ENCODE data around the gene GRIK1.
A peak's percentile ranks its signal among the peaks of the same experiment; 100 is the strongest.
"Not testable (repeated sequence)": the region's sequence is repeated elsewhere in the genome, so short reads cannot be mapped to it uniquely, and the experiment has no call there.

GRIK1 gene

DNA sequence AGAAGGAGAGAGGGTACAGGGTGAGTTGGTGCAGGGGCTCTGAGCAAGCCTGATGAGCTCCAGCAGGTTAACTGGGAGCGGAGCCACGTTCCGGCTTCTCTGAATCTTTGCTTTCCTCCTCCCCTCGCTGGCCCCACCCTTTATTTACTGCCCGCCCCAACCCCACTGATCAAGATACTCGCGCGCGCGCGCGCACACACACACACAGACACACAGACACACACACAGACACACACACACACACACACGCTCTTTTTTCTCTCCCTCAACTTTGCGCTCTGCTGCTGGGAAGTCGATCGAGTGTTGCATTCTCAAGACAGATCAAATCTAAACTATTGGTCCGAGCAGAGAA, at the start of gene GRIK1:
Gene GRIK1 (minus strand): TSS at position 73 of the 352 bp plus-strand sequence.
- no peak for DNase-seq

DNA sequence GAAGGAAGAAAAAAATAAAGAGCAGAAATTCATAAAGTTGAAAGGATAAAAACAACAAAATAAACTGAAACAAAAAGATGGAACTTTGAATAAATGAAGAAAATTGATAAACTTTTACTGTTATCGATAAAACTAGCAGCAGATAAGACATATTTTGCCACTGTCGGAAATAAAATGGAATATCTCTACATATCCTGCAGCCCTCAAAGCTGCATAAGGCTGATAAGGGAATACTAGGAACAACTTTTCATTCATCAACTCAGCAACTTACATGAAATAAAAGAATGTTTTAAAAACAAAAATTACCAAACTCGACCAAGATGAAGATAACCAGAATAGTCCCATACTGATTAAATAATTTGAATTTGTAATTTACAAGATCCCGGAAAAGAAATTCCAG, 48.0 kb upstream of the GRIK1 start:
- no peak for DNase-seq

GRCh38 chr21:29985866-29986265, 46.1 kb upstream of the GRIK1 start:
- DNase-seq, result no peak

DNA sequence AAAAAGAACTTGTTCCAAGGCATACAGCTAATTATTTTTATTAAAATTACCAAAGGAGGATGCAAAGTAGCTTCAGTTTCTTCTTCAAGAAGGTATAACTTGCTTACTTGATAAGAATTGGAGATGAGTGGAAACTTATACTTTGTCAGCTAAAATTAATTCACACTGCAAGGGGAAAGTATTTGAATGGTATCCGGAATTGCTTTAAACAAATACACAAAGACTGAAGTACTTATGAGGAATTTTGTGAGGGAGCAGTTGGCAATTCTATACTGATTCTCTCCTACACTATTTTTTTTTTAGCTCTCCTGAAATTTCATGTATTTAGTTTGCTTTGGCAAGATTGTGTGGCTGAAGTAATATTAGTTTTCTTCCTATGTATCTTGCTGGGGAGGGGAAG, 39.2 kb upstream of the GRIK1 start:
- no peak for DNase-seq

GRCh38 chr21:29975776-29976175, 36.0 kb upstream of the GRIK1 start:
- no peak for DNase-seq

DNA sequence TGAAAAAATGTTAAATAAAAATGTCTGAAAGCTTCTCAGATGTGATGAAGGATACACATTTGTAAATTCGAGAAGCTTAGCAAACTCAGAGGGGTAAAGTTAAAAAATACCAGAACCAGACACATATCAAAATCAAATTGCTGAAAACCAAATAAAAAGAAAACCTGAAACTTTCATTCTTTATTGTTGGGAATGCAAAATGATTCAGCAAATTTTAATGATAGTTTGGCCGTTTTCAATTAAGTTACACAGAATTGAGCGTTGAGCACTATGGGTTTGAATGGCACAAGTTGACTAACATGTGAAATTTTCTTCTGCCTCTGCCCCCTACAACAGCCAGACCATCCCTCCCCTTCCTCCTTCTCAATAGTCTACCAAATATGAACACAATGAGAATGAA, 33.5 kb upstream of the GRIK1 start:
- DNase-seq, result no peak

- DNase-seq, result no peak
Measured at GRCh38 chr21:29961291-29962027, 21.7 kb upstream of the GRIK1 start.

GRCh38 chr21:29958551-29958950, 18.8 kb upstream of the GRIK1 start:
- DNase-seq, result no peak

- not testable (repeated sequence) for DNase-seq
Measured at GRCh38 chr21:29958035-29958434, 18.2 kb upstream of the GRIK1 start.

GRCh38 chr21:29953690-29954089, 13.9 kb upstream of the GRIK1 start:
- no peak for DNase-seq

GRCh38 chr21:29953072-29953471, 13.3 kb upstream of the GRIK1 start:
- DNase-seq, result no peak

GRCh38 chr21:29951911-29952310, 12.1 kb upstream of the GRIK1 start:
- DNase-seq, result no peak

GRCh38 chr21:29949991-29950390, 10.2 kb upstream of the GRIK1 start:
- no peak for DNase-seq

GRCh38 chr21:29947119-29947518, 7.3 kb upstream of the GRIK1 start:
- DNase-seq, result no peak

DNA sequence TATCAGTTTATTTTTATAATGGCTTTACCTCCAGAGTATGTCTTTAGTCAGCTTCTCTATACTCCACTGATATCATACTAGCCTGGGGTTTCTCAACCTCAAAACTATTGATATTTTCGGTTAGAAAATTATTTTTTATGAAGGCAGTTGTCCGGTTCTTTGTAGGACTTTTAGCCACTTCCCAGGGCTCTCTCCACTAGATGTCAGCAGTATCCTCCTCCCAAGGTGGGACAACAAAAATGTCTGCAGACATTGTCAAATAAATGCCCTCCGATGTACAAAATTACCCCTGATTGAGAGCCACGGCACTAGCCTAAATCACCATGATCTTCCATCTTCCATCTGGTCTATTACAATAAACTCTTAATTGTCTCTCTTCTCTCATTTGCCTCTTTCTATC, 4.1 kb upstream of the GRIK1 start:
- DNase-seq, result no peak

DNA sequence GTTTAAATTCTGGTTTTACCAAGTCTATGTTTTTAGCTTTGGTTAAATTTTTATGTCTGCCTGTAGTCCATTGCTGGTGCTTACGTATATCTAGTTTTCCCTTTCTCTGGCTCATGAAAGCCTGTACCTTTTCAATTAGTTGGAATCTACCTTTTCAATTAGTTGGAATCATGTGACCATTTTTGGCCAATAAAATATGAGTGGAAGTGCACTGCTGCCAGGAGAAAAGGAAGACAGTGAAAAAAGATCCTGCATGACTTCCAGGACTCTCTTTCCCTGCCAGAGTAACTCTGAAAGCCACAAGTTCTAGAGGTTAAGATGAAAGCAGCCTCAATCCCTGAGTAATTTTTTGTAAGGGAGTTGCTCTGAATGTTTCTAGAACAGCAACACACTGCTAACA, 2.2 kb upstream of the GRIK1 start:
- no peak for DNase-seq

DNA sequence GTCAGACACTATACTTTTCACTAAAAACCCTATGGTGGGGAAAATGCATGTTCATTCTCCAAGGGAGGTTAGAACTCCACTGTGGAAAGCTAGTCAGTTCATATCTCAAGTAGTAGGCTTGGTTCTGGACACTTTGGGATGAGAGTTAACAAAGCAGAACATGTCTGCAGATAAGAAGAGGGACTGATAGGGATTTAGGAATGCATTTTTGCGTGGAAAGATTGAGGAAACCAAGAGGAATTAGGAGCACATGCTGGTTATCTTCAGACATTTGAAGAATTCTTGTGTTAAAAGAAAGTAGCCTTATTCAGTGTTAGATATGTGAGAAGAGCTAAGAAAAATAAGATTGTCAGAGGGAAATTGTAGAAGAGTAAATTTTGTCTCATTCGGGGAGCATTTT, 1.2 kb upstream of the GRIK1 start:
- DNase-seq, result no peak

DNA sequence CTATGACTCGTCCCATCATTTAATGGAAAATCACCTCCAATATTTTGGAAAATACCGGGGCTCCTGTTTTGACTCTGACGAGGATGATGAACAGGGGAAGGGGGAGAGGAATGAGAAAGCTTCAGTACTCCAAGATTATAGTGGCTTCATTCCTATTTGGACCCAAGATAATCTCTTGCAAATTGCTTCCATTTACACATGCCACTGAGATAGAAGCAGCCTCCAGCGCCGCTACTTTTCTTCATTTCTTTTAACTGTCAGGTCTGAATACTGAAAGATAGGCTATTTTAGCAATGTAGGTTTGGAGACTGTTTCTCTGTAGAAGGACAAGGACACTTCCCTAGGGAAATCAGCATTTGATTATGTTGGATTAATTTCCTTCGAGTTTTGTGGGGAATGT, 565 bp upstream of the GRIK1 start:
- DNase-seq, result no peak

- peak; percentile 2 for DNase-seq
Measured at GRCh38 chr21:29939104-29939923, 482 bp downstream of the GRIK1 start.

- no peak for DNase-seq
Measured at GRCh38 chr21:29938776-29939103, 1.1 kb downstream of the GRIK1 start.

- no peak for DNase-seq
Measured at GRCh38 chr21:29933088-29933487, 6.7 kb downstream of the GRIK1 start.

- no peak for DNase-seq
Measured at GRCh38 chr21:29928537-29928936, 11.3 kb downstream of the GRIK1 start.

GRCh38 chr21:29920938-29921337, 18.9 kb downstream of the GRIK1 start:
- no peak for DNase-seq

- no peak for DNase-seq
Measured at GRCh38 chr21:29914326-29914725, 25.5 kb downstream of the GRIK1 start.

GRCh38 chr21:29909571-29909970, 30.2 kb downstream of the GRIK1 start:
- no peak for DNase-seq
